HepG2 (cell line): ENCODE measurements around the gene KRT13. TPM values are rescaled to one million over a fixed set of nuclear protein-coding genes. Genes with fewer than 3 reads are reported as not detected.
A peak's percentile ranks its signal among the peaks of the same experiment; 100 is the strongest.

Source experiments
- ARID5B ChIP-seq: IDR thresholded peaks from 2 replicates; pipeline ENCODE4 v1.4.0; 2020; ENCODE audit warnings: mild to moderate bottlenecking, missing genetic modification reagents
- HBP1 ChIP-seq: IDR thresholded peaks from 2 replicates; pipeline ENCODE4 v1.6.1; 2016; ENCODE audit warnings: low read depth, control low read depth
- MAF1 ChIP-seq: sonication (generic); formaldehyde crosslinking; IDR thresholded peaks from 2 replicates; pipeline ENCODE4 v1.5.0; 2020; ENCODE audit warnings: missing genetic modification reagents, borderline replicate concordance
- NFIB ChIP-seq: sonication (generic); formaldehyde crosslinking; IDR thresholded peaks from 2 replicates; pipeline ENCODE4 v1.9.0; 2021; ENCODE audit warnings: missing genetic modification reagents, mild to moderate bottlenecking, borderline replicate concordance
- NFIC ChIP-seq: IDR thresholded peaks from 2 replicates; pipeline ENCODE4 v1.6.1; 2012; ENCODE audit warnings: mild to moderate bottlenecking, low read length, inconsistent platforms
- RBM39 ChIP-seq: fragments of 200-400 bp; formaldehyde crosslinking; IDR thresholded peaks from one replicate; pipeline ENCODE4 v1.6.1; 2018; ENCODE audit warnings: antibody characterized with exemption, mild to moderate bottlenecking, low read depth, low read length; ENCODE audit not compliant: poor library complexity, severe bottlenecking
- RFXAP ChIP-seq: sonication (generic); formaldehyde crosslinking; IDR thresholded peaks from 2 replicates; pipeline ENCODE4 v1.4.0; 2020; ENCODE audit warnings: missing genetic modification reagents, borderline replicate concordance
- YEATS2 ChIP-seq: sonication (generic); formaldehyde crosslinking; IDR thresholded peaks from 2 replicates; pipeline ENCODE4 v1.4.0; 2020; ENCODE audit warnings: missing genetic modification reagents, borderline replicate concordance
- ZBTB37 ChIP-seq: sonication (generic); formaldehyde crosslinking; IDR thresholded peaks from 2 replicates; pipeline ENCODE4 v1.4.0; 2020; ENCODE audit warnings: mild to moderate bottlenecking, missing genetic modification reagents
- polyA plus RNA-seq, 8 experiments: library from polyadenylated mRNA; depleted of rRNA in 3 of 8; stranded (reverse) in 7 of 8; unstranded in 1 of 8; fragments of >200 nt; fragmentation: Illumina TruSeq in 4 of 8; extraction: Trizol in 4 of 8; gene quantifications; 2 replicates each; pipeline versions ENCODE4 v1.2.1 to v1.2.3, GENCODE V29; 2011 to 2016; ENCODE audit warnings: low read depth in 4 of 8, missing spikeins in 1 of 8, mixed read lengths in 1 of 8; ENCODE audit not compliant: insufficient read depth in 1 of 8
- total RNA-seq, 5 experiments: library from RNA; depleted of rRNA; stranded (reverse); fragments of >200 nt; fragmentation: Illumina TruSeq; extraction: Trizol; gene quantifications; 2 replicates each; pipeline ENCODE4 v1.2.3, GENCODE V29; 2016; ENCODE audit warnings: low read depth in 1 of 5
- TF ChIP-seq, protein P1 (sequence below): sonication (generic); IDR thresholded peaks from 2 replicates; pipeline ENCODE4 v1.6.1; 2016; ENCODE audit warnings: low read depth, borderline replicate concordance
- TF ChIP-seq, protein P2 (sequence below): sonication (generic); formaldehyde crosslinking; IDR thresholded peaks from 2 replicates; pipeline ENCODE4 v1.5.0; 2020; ENCODE audit warnings: missing genetic modification reagents
- TF ChIP-seq, protein P3 (sequence below): sonication (generic); formaldehyde crosslinking; IDR thresholded peaks from 2 replicates; pipeline ENCODE4 v1.4.0; 2020; ENCODE audit warnings: missing genetic modification reagents
- TF ChIP-seq, protein P4 (sequence below): IDR thresholded peaks from 2 replicates; pipeline ENCODE4 v1.6.1; 2018; ENCODE audit warnings: missing genetic modification reagents, mild to moderate bottlenecking, missing compliant biosample characterization

KRT13 gene
- total and polyA plus RNA-seq, 2 of the 13 experiments (the other 11 are each of a cell fraction or from before 2014, with no cell fraction given): not detected

DNA sequence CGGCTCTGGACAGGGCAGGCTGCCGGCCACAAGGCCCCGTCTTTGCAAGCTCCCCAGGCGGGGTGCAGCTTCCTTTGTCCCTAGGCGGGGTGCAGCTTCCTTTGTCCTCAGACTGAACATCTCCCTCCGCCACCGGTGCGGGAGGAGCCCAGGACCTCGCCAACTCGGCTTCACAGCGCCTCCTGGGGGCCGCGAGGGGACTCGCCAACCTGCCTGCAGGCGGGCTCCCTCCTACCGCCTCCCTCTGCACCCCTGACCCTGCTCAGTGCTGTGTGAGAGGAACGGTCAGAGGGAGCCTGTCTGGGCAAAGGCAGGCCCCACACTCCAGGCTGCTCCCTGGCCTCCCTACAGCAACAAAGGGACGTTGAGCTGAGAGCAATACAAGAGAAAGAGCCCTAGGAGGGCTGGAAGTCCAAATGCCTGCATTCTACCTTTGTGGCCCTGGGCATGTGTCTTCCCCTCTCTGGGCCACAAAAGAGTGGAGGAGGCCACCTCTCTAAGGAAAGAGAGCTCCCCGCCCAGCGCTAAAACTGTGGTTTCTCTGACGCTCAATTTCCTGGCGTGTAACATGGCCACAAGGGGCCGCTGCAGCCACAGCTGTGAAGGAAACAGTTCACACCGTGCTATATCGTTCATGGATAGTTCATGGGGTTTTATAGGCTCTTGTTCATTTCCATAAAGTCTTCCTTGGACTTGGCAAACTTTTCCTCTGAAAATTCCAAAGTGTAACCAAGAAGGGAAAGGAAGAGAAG, 43.6 kb upstream of the KRT13 start (continued):
- TF ChIP-seq HBP1 (CRISPR knock-in tag) (peak; percentile 27), YEATS2 (CRISPR knock-in tag) (peak; percentile 36; the same call in 1 of the 2 replicates), ARID5B (CRISPR knock-in tag) (no peak), RBM39 (no peak), RFXAP (CRISPR knock-in tag) (0 out of 2 replicates have a peak, but pooled peaks have one; percentile 9), NFIB (CRISPR knock-in tag) (no peak), MAF1 (no peak), ZBTB37 (CRISPR knock-in tag) (no peak), NFIC (no peak)
- TF ChIP-seq, protein P1, sequence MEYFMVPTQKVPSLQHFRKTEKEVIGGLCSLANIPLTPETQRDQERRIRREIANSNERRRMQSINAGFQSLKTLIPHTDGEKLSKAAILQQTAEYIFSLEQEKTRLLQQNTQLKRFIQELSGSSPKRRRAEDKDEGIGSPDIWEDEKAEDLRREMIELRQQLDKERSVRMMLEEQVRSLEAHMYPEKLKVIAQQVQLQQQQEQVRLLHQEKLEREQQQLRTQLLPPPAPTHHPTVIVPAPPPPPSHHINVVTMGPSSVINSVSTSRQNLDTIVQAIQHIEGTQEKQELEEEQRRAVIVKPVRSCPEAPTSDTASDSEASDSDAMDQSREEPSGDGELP: peak; percentile 79
- TF ChIP-seq, protein P2, sequence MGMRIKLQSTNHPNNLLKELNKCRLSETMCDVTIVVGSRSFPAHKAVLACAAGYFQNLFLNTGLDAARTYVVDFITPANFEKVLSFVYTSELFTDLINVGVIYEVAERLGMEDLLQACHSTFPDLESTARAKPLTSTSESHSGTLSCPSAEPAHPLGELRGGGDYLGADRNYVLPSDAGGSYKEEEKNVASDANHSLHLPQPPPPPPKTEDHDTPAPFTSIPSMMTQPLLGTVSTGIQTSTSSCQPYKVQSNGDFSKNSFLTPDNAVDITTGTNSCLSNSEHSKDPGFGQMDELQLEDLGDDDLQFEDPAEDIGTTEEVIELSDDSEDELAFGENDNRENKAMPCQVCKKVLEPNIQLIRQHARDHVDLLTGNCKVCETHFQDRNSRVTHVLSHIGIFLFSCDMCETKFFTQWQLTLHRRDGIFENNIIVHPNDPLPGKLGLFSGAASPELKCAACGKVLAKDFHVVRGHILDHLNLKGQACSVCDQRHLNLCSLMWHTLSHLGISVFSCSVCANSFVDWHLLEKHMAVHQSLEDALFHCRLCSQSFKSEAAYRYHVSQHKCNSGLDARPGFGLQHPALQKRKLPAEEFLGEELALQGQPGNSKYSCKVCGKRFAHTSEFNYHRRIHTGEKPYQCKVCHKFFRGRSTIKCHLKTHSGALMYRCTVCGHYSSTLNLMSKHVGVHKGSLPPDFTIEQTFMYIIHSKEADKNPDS (CRISPR knock-in tag): no peak
- TF ChIP-seq, protein P3, sequence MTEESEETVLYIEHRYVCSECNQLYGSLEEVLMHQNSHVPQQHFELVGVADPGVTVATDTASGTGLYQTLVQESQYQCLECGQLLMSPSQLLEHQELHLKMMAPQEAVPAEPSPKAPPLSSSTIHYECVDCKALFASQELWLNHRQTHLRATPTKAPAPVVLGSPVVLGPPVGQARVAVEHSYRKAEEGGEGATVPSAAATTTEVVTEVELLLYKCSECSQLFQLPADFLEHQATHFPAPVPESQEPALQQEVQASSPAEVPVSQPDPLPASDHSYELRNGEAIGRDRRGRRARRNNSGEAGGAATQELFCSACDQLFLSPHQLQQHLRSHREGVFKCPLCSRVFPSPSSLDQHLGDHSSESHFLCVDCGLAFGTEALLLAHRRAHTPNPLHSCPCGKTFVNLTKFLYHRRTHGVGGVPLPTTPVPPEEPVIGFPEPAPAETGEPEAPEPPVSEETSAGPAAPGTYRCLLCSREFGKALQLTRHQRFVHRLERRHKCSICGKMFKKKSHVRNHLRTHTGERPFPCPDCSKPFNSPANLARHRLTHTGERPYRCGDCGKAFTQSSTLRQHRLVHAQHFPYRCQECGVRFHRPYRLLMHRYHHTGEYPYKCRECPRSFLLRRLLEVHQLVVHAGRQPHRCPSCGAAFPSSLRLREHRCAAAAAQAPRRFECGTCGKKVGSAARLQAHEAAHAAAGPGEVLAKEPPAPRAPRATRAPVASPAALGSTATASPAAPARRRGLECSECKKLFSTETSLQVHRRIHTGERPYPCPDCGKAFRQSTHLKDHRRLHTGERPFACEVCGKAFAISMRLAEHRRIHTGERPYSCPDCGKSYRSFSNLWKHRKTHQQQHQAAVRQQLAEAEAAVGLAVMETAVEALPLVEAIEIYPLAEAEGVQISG (CRISPR knock-in tag): peak; percentile 41
- TF ChIP-seq, protein P4, sequence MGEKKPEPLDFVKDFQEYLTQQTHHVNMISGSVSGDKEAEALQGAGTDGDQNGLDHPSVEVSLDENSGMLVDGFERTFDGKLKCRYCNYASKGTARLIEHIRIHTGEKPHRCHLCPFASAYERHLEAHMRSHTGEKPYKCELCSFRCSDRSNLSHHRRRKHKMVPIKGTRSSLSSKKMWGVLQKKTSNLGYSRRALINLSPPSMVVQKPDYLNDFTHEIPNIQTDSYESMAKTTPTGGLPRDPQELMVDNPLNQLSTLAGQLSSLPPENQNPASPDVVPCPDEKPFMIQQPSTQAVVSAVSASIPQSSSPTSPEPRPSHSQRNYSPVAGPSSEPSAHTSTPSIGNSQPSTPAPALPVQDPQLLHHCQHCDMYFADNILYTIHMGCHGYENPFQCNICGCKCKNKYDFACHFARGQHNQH: peak; percentile 53; the same call in 1 of the 2 replicates
